ENCODE results near the gene PTPRR. TPM values are rescaled to one million over a fixed set of nuclear protein-coding genes. Genes with fewer than 3 reads are reported as not detected.

Gene PTPRR
- total and polyA plus RNA-seq, 2 donors (not counting 1 experiment from before 2014, with no cell fraction given): 0.44 to 0.50 TPM

GRCh38 chr12:70824511-70824910 is 96.0 kb downstream of the PTPRR start:
- no peak overlapping the region for H3K9ac ChIP-seq (ENCODE audit: insufficient read depth, low read length)
- no peaks in the 10 kb centered on the region for H3K79me2 ChIP-seq (ENCODE audit: control insufficient read depth, insufficient read depth, low read length)
- TF ChIP-seq, protein P1, sequence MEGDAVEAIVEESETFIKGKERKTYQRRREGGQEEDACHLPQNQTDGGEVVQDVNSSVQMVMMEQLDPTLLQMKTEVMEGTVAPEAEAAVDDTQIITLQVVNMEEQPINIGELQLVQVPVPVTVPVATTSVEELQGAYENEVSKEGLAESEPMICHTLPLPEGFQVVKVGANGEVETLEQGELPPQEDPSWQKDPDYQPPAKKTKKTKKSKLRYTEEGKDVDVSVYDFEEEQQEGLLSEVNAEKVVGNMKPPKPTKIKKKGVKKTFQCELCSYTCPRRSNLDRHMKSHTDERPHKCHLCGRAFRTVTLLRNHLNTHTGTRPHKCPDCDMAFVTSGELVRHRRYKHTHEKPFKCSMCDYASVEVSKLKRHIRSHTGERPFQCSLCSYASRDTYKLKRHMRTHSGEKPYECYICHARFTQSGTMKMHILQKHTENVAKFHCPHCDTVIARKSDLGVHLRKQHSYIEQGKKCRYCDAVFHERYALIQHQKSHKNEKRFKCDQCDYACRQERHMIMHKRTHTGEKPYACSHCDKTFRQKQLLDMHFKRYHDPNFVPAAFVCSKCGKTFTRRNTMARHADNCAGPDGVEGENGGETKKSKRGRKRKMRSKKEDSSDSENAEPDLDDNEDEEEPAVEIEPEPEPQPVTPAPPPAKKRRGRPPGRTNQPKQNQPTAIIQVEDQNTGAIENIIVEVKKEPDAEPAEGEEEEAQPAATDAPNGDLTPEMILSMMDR (conservative IDR thresholded peaks at IDR 0.05 in 1 of 2, IDR thresholded peaks at IDR 0.05 in 1 of 2; ENCODE audit: low read depth in 1 of 2, low read length in 2 of 2): no peak
- no peak for TF ChIP-seq EZH2 (IDR thresholded peaks at IDR 0.05; ENCODE audit: low read length, missing control alignments)
- H2AFZ ChIP-seq (ENCODE audit: low read length): no peak overlapping the region
- H3K27ac ChIP-seq (ENCODE audit: insufficient read depth, low read length): no peak overlapping the region
- H3K4me3 ChIP-seq (replicated peaks in 1 of 4; ENCODE audit: control extremely low read depth in 1 of 4, insufficient read depth in 1 of 4, low read depth in 3 of 4, low read length in 4 of 4): no peak overlapping the region
- no peaks in the 10 kb centered on the region for H4K20me1 ChIP-seq (ENCODE audit: control insufficient read depth, extremely low read depth, insufficient read depth, low read length)
- no peaks in the 10 kb centered on the region for H3K4me1 ChIP-seq (ENCODE audit: control insufficient read depth, extremely low read depth, insufficient read depth, low read length)
- H3K4me2 ChIP-seq (ENCODE audit: extremely low read depth, insufficient read depth, low read length): no peak overlapping the region
- no peaks in the 10 kb centered on the region for H3K9me3 ChIP-seq (ENCODE audit: control insufficient read depth, insufficient read depth, low read depth, low read length)
- no peaks in the 10 kb centered on the region for H3K27me3 ChIP-seq (ENCODE audit: control insufficient read depth, insufficient read depth, low read length)
- no peaks in the 10 kb centered on the region for H3K36me3 ChIP-seq (ENCODE audit: control insufficient read depth, insufficient read depth, low read length)
- DNase-seq (ENCODE audit: low read depth in 2 of 2): no peak

GRCh38 chr12:70823182-70823976 is 97.2 kb downstream of the PTPRR start:
- Histone ChIP-seq H3K79me2 (ENCODE audit: control insufficient read depth, insufficient read depth, low read length) (no peaks in the 10 kb centered on the region), H3K27me3 (ENCODE audit: control insufficient read depth, insufficient read depth, low read length) (no peaks in the 10 kb centered on the region), H3K27ac (ENCODE audit: insufficient read depth, low read length) (no peak overlapping the region), H3K9ac (ENCODE audit: insufficient read depth, low read length) (no peak overlapping the region), H3K4me1 (ENCODE audit: control insufficient read depth, extremely low read depth, insufficient read depth, low read length) (no peaks in the 10 kb centered on the region), H3K4me3 (replicated peaks in 1 of 4; ENCODE audit: control extremely low read depth in 1 of 4, insufficient read depth in 1 of 4, low read depth in 3 of 4, low read length in 4 of 4) (no peak overlapping the region), H3K9me3 (ENCODE audit: control insufficient read depth, insufficient read depth, low read depth, low read length) (no peaks in the 10 kb centered on the region), H3K36me3 (ENCODE audit: control insufficient read depth, insufficient read depth, low read length) (no peaks in the 10 kb centered on the region), H4K20me1 (ENCODE audit: control insufficient read depth, extremely low read depth, insufficient read depth, low read length) (no peaks in the 10 kb centered on the region), H3K4me2 (ENCODE audit: extremely low read depth, insufficient read depth, low read length) (no peak overlapping the region), H2AFZ (ENCODE audit: low read length) (no peak overlapping the region)
- no peak for DNase-seq (ENCODE audit: low read depth in 2 of 2)
- TF ChIP-seq, protein P1 (conservative IDR thresholded peaks at IDR 0.05 in 1 of 2, IDR thresholded peaks at IDR 0.05 in 1 of 2; ENCODE audit: low read depth in 1 of 2, low read length in 2 of 2): no peak
- no peak for TF ChIP-seq EZH2 (IDR thresholded peaks at IDR 0.05; ENCODE audit: low read length, missing control alignments)

DNA sequence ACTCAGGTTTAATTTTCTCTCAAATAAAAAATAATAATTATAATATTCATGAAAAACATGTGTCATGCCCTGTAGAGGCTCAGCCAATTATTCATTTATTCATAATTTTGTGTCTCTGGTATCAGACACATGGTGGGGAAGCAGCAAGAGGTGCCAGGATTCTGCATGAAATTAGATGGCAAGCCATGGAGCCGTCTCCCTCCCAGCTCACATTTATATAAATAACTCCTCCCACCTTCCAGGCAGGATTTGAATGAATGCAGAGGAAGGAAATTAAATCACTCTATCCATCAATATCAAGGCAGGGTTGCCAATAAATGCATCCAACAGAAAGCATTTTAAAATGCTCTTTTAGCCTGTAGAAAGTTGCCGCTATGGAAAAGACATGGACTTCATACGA is 98.1 kb downstream of the PTPRR start:
- H3K9me3 ChIP-seq (ENCODE audit: control insufficient read depth, insufficient read depth, low read depth, low read length): no peaks in the 10 kb centered on the region
- H3K27me3 ChIP-seq (ENCODE audit: control insufficient read depth, insufficient read depth, low read length): no peaks in the 10 kb centered on the region
- H2AFZ ChIP-seq (ENCODE audit: low read length): no peak overlapping the region
- H3K27ac ChIP-seq (ENCODE audit: insufficient read depth, low read length): no peak overlapping the region
- H4K20me1 ChIP-seq (ENCODE audit: control insufficient read depth, extremely low read depth, insufficient read depth, low read length): no peaks in the 10 kb centered on the region
- no peaks in the 10 kb centered on the region for H3K4me1 ChIP-seq (ENCODE audit: control insufficient read depth, extremely low read depth, insufficient read depth, low read length)
- DNase-seq (ENCODE audit: low read depth in 2 of 2): no peak
- no peak overlapping the region for H3K4me3 ChIP-seq (replicated peaks in 1 of 4; ENCODE audit: control extremely low read depth in 1 of 4, insufficient read depth in 1 of 4, low read depth in 3 of 4, low read length in 4 of 4)
- H3K4me2 ChIP-seq (ENCODE audit: extremely low read depth, insufficient read depth, low read length): no peak overlapping the region
- no peaks in the 10 kb centered on the region for H3K79me2 ChIP-seq (ENCODE audit: control insufficient read depth, insufficient read depth, low read length)
- no peak overlapping the region for H3K9ac ChIP-seq (ENCODE audit: insufficient read depth, low read length)
- H3K36me3 ChIP-seq (ENCODE audit: control insufficient read depth, insufficient read depth, low read length): no peaks in the 10 kb centered on the region
- TF ChIP-seq, protein P1 (conservative IDR thresholded peaks at IDR 0.05 in 1 of 2, IDR thresholded peaks at IDR 0.05 in 1 of 2; ENCODE audit: low read depth in 1 of 2, low read length in 2 of 2): no peak
- TF ChIP-seq EZH2 (IDR thresholded peaks at IDR 0.05; ENCODE audit: low read length, missing control alignments): no peak

All from fibroblast of lung (primary cell).